ENCODE results near the gene LRRC74B.

DNA sequence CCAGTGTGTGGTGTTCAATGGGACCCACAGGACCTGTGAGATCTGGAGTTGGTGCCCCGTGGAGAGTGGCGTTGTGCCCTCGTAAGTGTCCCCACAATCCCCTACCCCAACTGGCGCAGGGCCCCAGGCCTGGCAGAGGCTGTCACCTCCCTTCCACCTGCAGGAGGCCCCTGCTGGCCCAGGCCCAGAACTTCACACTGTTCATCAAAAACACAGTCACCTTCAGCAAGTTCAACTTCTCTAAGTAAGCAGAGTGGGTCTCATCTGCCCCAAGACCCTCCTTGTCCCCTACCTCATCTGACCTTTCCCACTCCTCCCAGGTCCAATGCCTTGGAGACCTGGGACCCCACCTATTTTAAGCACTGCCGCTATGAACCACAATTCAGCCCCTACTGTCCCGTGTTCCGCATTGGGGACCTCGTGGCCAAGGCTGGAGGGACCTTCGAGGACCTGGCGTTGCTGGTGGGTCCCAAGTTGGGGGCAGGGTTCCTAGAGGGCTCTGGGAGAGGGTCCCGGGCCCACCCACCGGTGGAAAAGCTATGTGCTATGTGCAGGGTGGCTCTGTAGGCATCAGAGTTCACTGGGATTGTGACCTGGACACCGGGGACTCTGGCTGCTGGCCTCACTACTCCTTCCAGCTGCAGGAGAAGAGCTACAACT lies 22.7 kb upstream of the LRRC74B start:
- TF ChIP-seq, protein P1, sequence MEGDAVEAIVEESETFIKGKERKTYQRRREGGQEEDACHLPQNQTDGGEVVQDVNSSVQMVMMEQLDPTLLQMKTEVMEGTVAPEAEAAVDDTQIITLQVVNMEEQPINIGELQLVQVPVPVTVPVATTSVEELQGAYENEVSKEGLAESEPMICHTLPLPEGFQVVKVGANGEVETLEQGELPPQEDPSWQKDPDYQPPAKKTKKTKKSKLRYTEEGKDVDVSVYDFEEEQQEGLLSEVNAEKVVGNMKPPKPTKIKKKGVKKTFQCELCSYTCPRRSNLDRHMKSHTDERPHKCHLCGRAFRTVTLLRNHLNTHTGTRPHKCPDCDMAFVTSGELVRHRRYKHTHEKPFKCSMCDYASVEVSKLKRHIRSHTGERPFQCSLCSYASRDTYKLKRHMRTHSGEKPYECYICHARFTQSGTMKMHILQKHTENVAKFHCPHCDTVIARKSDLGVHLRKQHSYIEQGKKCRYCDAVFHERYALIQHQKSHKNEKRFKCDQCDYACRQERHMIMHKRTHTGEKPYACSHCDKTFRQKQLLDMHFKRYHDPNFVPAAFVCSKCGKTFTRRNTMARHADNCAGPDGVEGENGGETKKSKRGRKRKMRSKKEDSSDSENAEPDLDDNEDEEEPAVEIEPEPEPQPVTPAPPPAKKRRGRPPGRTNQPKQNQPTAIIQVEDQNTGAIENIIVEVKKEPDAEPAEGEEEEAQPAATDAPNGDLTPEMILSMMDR (IDR thresholded peaks at IDR 0.05; ENCODE audit: poor library complexity): no peak
- no peak for TF ChIP-seq EZH2 (IDR thresholded peaks at IDR 0.05; ENCODE audit: borderline replicate concordance)
- no peak for TF ChIP-seq EZH2phosphoT487 (IDR thresholded peaks at IDR 0.05; ENCODE audit: low read depth, severe bottlenecking, unreplicated experiment)

Measured in hepatocyte (in vitro differentiated cells).